ENCODE data around the gene RASGRP3.

- TF ChIP-seq CTCF (IDR thresholded peaks at IDR 0.05; ENCODE audit: low read length), result no peak
- TF ChIP-seq EZH2 (optimal IDR thresholded peaks at IDR 0.05; ENCODE audit: low read depth, low read length), result no peak
- TF ChIP-seq EZH2phosphoT487 (IDR thresholded peaks at IDR 0.05; ENCODE audit: low read length), result no peak
These were observed 34.7 kb downstream of the RASGRP3 start for GRCh38 chr2:33511141-33511540.
